GM21786 (cell line): ENCODE measurements around the gene NDP.
"Not testable (repeated sequence)": the region's sequence is repeated elsewhere in the genome, so short reads cannot be mapped to it uniquely, and the experiment has no call there.

Experiments used
- ATAC-seq: cut with Tn5 transposase; IDR thresholded peaks from one replicate; pipeline ENCODE4 v1.9.1; 2021; ENCODE audit not compliant: unreplicated experiment

NDP gene

DNA sequence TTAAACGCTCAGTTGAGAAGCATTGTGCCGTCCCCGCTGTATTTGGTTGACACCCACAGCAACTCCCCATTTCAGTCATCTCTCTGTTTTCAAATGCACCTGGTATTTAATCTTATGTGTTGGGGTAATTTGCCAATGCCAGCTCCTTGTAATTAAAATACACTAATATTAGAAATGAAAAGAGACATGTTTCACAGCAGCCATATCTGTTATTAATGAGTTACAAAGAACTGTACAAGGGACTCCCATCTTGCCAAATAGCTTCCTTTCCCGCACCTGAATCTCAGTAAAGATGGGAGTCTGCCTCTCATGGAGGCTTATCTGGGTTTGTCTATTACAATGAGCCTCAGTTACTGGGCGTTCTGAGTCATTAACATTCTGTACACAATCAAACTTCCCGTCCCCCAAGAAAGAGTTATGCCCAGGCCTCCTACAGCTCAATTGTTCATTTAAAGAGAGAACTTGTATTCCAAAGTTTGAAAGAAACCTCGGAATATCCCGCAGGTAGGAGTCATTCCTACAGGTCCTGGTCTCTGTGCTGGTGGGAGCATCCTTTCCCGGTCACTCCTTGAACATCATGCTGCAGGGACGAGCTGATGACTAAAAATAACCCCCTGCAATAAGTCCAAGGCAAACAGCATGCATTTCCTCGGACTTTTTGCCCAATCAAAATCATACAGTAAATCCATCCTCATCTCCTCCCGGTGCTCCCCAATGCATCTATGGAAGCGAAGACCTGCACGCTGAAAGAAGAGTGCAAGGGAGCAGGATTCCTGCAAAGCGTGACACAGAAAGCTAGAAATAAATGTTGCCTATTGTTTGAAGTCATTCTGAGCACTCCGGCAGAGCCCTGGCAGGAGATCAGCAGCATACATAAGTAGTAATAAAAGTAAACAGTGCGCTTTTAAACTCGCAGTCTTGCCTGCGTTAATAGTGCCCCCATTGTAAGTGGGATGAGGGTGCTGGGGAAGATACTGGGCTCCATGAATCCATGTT is 926 bp downstream of the NDP start:
- ATAC-seq = no peak

DNA sequence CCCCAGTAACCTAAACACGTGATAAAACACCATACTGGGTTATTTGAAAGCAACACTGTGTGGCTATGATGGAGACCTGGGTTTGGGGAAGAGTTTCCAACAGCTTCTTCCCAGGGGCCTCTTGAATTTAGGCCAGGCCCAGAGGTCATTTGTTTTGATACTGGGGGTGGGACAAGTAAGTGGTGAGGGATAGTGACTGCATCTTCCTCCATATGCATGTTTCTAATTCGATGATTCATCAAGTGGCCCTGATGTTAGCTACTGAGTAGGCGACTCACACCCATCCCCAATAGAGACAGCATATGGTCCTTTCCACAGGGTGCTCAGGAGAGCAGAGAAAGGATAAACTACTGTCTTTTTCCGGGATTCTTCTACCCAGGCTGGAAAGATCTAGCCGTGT is 2.7 kb downstream of the NDP start:
- ATAC-seq = no peak

GRCh38 chrX:43969504-43970501 is 3.4 kb downstream of the NDP start:
- no peak for ATAC-seq

GRCh38 chrX:43968359-43968781 is 4.8 kb downstream of the NDP start:
- no peak for ATAC-seq

DNA sequence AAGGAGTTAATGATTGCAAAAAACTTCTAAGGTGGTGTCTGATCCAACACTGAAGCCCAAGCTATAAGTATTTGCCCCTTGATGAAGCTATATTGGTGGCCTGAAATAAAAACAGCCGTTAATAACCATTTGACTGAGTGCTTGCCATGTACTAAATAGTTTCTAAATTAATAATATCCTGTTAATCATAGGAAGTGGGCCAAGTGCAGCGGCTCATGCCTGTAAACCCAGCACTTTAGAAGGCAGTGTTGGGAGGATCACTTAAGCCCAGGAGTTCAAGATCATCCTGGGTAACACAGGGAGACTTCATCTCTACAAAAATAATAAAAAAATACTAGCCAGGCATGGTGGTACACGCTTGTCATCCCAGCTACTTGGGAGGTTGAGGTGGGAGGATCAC is 8.3 kb downstream of the NDP start:
- no peak for ATAC-seq

DNA sequence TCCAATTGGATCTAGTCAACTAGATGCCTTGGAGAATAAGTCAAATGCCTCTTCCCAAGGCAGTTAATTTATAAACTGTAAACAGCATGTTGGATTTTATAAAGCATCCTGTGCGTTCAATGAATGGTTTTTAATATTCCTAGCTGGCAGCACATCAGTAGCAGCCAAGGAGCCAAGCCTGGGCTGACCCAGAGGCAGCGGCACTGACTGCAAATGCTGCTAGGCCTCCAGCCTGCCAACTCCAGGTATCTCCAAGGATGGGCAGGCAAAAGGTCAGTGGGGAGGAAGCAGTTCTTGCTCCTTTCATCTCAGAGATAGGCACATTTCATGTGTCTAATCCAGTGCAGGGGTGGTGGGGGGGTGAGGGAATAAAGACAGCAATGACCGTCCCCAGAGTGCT is 9.5 kb downstream of the NDP start:
- no peak for ATAC-seq

- ATAC-seq = no peak
Measured at GRCh38 chrX:43962636-43963035, 10.6 kb downstream of the NDP start.

DNA sequence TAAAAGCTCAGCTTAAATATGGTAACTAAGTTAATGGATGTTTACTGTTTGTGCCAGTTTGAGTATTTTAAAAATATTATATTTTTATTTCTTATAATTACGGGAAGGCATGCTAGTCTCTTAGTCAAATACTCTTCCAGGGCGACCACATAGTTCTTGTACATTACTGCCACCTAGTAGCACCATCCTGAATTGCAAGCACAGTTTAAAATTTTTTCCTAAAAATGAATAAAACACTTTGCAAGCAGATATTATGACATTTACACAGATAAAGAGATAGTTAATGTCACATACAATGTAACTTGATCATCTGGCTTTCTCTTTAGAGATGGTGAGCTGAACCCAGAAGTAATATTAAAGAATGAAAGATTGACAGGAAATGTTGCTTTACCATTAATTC is 11.5 kb downstream of the NDP start:
- ATAC-seq = no peak

DNA sequence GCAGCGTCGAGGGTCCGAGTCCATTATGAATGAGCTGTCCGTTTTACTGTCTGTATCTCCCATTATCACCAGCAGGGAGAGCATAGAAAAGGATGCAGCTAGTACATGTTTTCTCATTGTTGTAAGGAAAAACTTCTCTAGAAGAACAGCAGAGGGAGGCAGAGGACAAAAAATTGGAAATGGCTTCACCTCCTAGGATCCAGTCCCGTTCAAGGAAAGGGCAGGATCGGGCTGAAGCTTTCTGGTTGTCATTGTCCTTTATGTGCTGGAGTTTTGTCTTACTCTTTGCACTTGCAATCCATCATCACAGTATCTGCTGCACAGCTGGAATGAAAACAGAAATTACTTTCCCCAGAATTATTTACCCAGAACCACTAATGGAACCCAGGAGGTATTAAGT is 14.7 kb downstream of the NDP start:
- peak; percentile 74 for ATAC-seq

DNA sequence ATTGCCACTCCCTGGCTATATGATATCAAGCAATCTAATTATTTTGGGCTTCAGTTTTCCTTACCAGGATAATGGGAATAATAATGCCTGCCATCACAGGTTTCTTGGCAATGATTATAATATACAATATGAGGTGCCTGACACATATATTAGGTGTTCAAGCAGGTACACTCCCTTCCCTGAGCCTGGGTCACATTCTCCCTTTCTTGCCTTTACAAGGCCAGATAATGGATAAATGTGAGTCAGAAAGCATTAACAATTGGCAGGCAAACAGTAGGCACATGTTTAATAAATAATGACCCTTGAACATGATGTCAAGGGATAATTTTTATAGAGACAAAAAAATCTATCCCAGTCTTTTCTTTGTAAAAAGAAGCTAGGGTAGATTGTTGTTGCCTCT is 17.2 kb downstream of the NDP start:
- no peak for ATAC-seq

DNA sequence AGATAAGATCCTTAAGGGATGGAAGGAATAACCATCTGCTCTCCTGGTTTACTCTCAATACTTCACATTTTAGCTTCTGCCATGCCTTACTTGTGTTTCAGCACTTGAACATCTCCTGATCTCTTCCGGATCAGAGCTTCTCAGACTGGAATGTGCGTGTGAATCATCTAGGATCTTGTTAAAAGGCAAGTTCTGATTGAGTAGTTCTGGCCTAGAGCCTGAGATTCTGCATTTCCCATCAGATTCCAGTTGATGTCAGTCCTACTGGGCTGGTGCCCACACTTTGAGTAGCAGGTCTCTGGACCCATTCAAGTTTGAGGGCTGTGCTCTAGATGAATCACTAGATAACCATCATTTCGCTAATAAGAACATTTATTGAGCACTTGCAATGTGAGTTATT is 20.0 kb downstream of the NDP start:
- no peak for ATAC-seq

DNA sequence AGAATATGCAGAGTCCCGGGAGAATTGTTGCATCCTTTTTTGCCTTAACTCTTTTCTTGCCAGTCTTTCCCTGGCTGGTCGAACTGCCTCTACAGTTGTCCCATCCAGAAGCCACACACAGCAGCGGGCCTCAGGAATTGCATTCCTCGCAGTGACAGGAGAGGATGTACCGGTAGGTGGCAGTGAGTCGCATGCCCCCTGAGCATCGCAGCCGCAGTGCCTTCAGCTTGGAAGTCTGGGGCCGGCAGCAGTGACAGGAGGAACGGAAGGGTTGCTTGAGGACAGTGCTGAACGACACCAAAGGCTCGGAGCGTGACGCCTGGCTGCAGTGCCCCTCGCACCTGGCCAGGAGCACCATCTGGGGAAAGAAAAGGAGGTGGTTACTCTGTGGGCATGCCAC is 23.5 kb downstream of the NDP start:
- ATAC-seq = no peak

- ATAC-seq = no peak
Measured at GRCh38 chrX:43940816-43941474, 32.2 kb downstream of the NDP start.

GRCh38 chrX:43939187-43939926 is 33.8 kb downstream of the NDP start:
- ATAC-seq = no peak

DNA sequence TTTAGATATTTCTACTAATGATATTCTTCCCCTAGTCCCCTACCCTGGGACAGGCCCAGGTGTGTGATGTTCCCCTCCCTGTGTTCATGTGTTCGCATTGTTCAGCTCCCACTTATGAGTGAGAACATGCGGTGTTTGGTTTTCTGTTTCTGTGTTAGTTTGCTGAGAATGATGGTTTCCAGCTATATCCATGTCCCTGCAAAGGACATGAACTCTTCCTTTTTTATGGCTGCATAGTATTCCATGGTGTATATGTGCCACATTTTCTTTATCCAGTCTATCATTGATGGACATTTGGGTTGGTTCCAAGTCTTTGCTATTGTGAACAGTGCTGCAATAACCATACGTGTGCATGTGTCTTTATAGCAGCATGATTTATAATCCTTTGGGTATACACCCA is 51.2 kb downstream of the NDP start:
- not testable (repeated sequence) for ATAC-seq

- ATAC-seq = not testable (repeated sequence)
Measured at GRCh38 chrX:43910772-43911171, 62.4 kb downstream of the NDP start.

DNA sequence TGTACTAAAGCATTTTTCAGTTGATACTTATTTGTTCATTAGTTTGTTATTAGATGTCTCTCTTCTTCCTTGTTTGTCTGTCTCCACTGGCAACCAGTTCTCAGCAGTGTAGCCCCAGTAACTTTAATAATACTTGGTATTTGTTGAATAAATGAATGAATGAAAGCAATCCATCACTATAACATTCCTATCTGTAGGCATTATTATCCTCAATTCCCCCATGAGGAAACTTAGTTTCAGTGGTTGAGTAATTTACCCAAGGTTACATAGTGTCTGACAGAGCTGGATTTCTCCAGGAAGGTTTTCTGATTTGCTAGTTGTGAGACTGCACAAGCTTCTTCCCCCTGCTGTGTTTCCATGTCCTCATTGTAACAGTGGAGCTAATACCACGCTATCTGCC is 63.2 kb downstream of the NDP start:
- no peak for ATAC-seq

- ATAC-seq = no peak
Measured at GRCh38 chrX:43909141-43909540, 64.0 kb downstream of the NDP start.

DNA sequence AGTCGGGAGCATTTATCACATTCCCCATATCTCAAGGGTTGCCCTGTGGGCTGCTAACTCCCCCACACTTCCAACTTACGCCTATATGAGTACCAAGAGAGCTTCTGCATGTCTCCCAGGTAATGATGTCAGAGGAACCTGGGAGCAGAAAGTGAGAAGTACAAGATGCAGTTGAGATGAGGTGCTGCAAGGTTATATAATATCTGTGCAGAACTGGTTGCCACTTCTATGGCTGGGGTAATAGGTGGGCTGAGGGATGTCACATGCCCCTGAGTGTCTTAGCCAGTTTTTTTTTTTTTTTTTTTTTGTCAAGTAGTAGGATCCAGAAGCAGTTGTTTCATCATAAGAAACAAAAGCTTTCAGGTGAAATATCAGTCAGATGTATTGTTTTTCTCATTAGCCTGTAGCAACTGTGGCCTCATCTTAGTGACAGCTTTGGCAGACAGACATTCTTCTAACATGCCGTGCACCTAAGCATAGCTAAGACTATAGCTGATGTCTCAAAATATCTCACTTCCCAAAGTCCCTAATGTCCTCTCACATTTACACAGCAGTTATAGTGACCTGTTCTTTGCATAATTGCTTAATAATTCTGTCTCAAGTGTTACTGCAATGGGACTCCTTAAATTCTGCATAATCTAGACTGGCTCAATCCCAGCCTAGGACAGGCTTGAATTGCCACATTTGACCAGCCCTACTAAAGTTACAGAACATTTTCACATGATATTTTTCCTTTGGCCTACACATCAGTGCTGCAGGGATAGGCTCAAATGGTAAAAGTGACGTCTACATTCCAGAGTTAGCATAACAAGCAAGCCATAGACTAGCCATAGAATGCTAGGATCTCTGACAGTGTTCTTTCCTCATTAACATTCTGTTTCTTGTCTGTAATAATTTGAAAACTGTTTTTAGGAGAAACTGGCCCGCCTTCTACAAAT is 73.0 kb downstream of the NDP start:
- no peak for ATAC-seq
